Trophoblast cell (in vitro differentiated cells and primary cell): ENCODE data around the gene STK17B.
"Not testable (repeated sequence)": the region's sequence is repeated elsewhere in the genome, so short reads cannot be mapped to it uniquely, and the experiment has no call there.

Source experiments
- DNase-seq, 2 donors: peaks; one replicate each; pipeline ENCODE4 v3.0.0-alpha.2; 2016
- H2AFZ ChIP-seq: 2 replicates; pipeline ENCODE4 v1.6.1; 2013; ENCODE audit warnings: low read length, moderate library complexity, mild to moderate bottlenecking; ENCODE audit not compliant: insufficient read depth, poor library complexity
- H2AK5ac ChIP-seq: 2 replicates; pipeline ENCODE4 v1.6.1; 2013; ENCODE audit warnings: mild to moderate bottlenecking, low read length
- H2BK120ac ChIP-seq: 2 replicates; pipeline ENCODE4 v1.6.1; 2013; ENCODE audit warnings: low read length, mild to moderate bottlenecking, moderate library complexity; ENCODE audit not compliant: insufficient read depth, poor library complexity
- H2BK12ac ChIP-seq: 2 replicates; pipeline ENCODE4 v1.6.1; 2013; ENCODE audit warnings: mild to moderate bottlenecking, low read length, moderate library complexity
- H2BK5ac ChIP-seq: 2 replicates; pipeline ENCODE4 v1.6.1; 2013; ENCODE audit warnings: low read length, low read depth, moderate library complexity, mild to moderate bottlenecking; ENCODE audit not compliant: poor library complexity
- H3K14ac ChIP-seq: 2 replicates; pipeline ENCODE4 v1.6.1; 2013; ENCODE audit warnings: mild to moderate bottlenecking, low read length
- H3K18ac ChIP-seq: 2 replicates; pipeline ENCODE4 v1.6.1; 2013; ENCODE audit warnings: mild to moderate bottlenecking, low read length
- H3K23ac ChIP-seq: 2 replicates; pipeline ENCODE4 v1.6.1; 2013; ENCODE audit warnings: low read length
- H3K27ac ChIP-seq: 2 replicates; pipeline ENCODE4 v1.5.1; 2013; ENCODE audit warnings: low read depth, mild to moderate bottlenecking, inconsistent platforms, low read length, moderate library complexity
- H3K27me3 ChIP-seq: 2 replicates; pipeline ENCODE4 v1.6.1; 2013; ENCODE audit warnings: inconsistent platforms, mild to moderate bottlenecking, low read length, moderate library complexity; ENCODE audit not compliant: insufficient read depth
- H3K36me3 ChIP-seq, 2 experiments: 1 replicate in 1 of 2; 2 replicates in 1 of 2; pipeline ENCODE4 v1.6.1; 2013; ENCODE audit warnings: low read length in 2 of 2, mild to moderate bottlenecking in 2 of 2, moderate library complexity in 1 of 2; ENCODE audit not compliant: insufficient read depth in 2 of 2, control insufficient read depth in 1 of 2
- H3K4ac ChIP-seq: 2 replicates; pipeline ENCODE4 v1.6.1; 2013; ENCODE audit warnings: low read depth, mild to moderate bottlenecking, low read length, moderate library complexity
- H3K4me1 ChIP-seq, 2 experiments: 1 replicate in 1 of 2; 2 replicates in 1 of 2; pipeline ENCODE4 v1.6.1; 2013; ENCODE audit warnings: low read length in 2 of 2, mild to moderate bottlenecking in 2 of 2, moderate library complexity in 1 of 2; ENCODE audit not compliant: insufficient read depth in 2 of 2, control insufficient read depth in 1 of 2
- H3K4me2 ChIP-seq: 2 replicates; pipeline ENCODE4 v1.6.1; 2013; ENCODE audit warnings: inconsistent platforms, mild to moderate bottlenecking, low read length, moderate library complexity
- H3K4me3 ChIP-seq: 2 replicates; pipeline ENCODE4 v1.5.1; 2013; ENCODE audit warnings: mild to moderate bottlenecking, low read depth, low read length, inconsistent platforms
- H3K79me1 ChIP-seq: one replicate; pipeline ENCODE4 v1.6.1; 2013; ENCODE audit warnings: low read length
- H3K79me2 ChIP-seq: 2 replicates; pipeline ENCODE4 v1.6.1; 2013; ENCODE audit warnings: low read length, mild to moderate bottlenecking; ENCODE audit not compliant: control insufficient read depth, insufficient read depth, poor library complexity
- H3K9ac ChIP-seq: 2 replicates; pipeline ENCODE4 v1.6.1; 2013; ENCODE audit warnings: mild to moderate bottlenecking, low read length
- H3K9me3 ChIP-seq: 2 replicates; pipeline ENCODE4 v1.6.1; 2013; ENCODE audit warnings: low read depth, mild to moderate bottlenecking, control low read depth, inconsistent platforms, low read length; ENCODE audit not compliant: insufficient read depth
- H4K12ac ChIP-seq: 2 replicates; pipeline ENCODE4 v1.6.1; 2013; ENCODE audit warnings: low read depth, mild to moderate bottlenecking, low read length, moderate library complexity
- H4K8ac ChIP-seq: 2 replicates; pipeline ENCODE4 v1.6.1; 2013; ENCODE audit warnings: low read depth, mild to moderate bottlenecking, low read length, moderate library complexity
- H4K91ac ChIP-seq: one replicate; pipeline ENCODE4 v1.6.1; 2013; ENCODE audit warnings: low read depth, mild to moderate bottlenecking, low read length, moderate library complexity
- WGBS: extraction: QIAGEN DNeasy Blood & Tissue Kit; methylation state at CpG from one replicate; pipeline ENCODE4 v1.1.7; 2013; ENCODE audit warnings: missing lambda C conversion rate; ENCODE audit not compliant: insufficient read length, insufficient coverage; ENCODE audit errors: extremely low coverage; 5-methylcytosine and 5-hydroxymethylcytosine counted together

Gene STK17B

GRCh38 chr2:196191541-196191940, 20.2 kb upstream of the STK17B start:
- Histone ChIP-seq H3K79me1 (no peaks in the 10 kb centered on the region), H2AFZ (no peak overlapping the region), H4K12ac (no peak overlapping the region), H3K79me2 (no peaks in the 10 kb centered on the region), H2BK12ac (no peak overlapping the region), H3K27ac (no peak overlapping the region), H3K23ac (no peak overlapping the region), H2BK120ac (no peak overlapping the region), H3K18ac (no peak overlapping the region), H4K91ac (no peak overlapping the region), H3K4me1 (no peaks in the 10 kb centered on the region), H3K9me3 (no peaks in the 10 kb centered on the region), H4K8ac (no peak overlapping the region), H2AK5ac (no peak overlapping the region), H2BK5ac (no peak overlapping the region), H3K14ac (no peak overlapping the region), H3K36me3 (no peaks in the 10 kb centered on the region), H3K4me2 (no peak overlapping the region), H3K27me3 (no peaks in the 10 kb centered on the region), H3K9ac (no peak overlapping the region), H3K4ac (no peak overlapping the region), H3K4me3 (no peak overlapping the region)
- DNase-seq = no peak
- no CpG with 5 or more reads among the region's 1 CpG for WGBS

DNA sequence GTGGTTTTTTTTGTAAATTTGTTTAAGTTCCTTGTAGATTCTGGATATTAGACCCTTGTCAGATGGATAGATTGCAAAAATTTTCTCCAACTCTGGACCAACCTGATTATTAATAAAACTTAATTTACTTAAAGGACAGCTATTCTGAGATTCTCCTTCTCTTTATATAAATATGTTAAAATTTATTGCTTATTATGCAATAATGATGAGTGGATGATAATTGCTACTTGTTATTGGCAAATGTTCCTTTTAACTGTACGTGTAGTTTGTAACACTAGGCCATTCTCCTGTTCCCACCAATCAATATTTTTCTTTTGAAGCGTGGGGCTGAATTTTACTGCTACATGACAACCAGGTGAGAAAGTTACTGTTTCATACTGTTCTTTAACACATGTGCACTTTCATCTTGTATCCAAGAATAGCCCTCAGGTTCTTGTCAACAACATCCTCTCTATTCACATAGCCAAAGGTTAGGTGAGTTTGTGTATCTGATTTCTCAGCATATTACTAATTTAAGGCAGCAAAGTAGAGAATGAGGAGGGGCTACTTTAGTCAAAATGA, 16.6 kb upstream of the STK17B start:
- no peak for DNase-seq
- Histone ChIP-seq H4K8ac (no peak overlapping the region), H3K18ac (no peak overlapping the region), H3K4me2 (no peak overlapping the region), H3K36me3 (no peaks in the 10 kb centered on the region), H2BK12ac (no peak overlapping the region), H3K4ac (no peak overlapping the region), H3K79me1 (no peaks in the 10 kb centered on the region), H3K4me3 (no peak overlapping the region), H4K91ac (no peak overlapping the region), H2AK5ac (no peak overlapping the region), H4K12ac (no peak overlapping the region), H3K4me1 (no peaks in the 10 kb centered on the region), H2AFZ (no peak overlapping the region), H3K9me3 (no peaks in the 10 kb centered on the region), H2BK5ac (no peak overlapping the region), H3K79me2 (no peaks in the 10 kb centered on the region), H3K9ac (no peak overlapping the region), H3K27me3 (no peaks in the 10 kb centered on the region), H3K23ac (no peak overlapping the region), H3K27ac (no peak overlapping the region), H3K14ac (no peak overlapping the region), H2BK120ac (no peak overlapping the region)
- WGBS = no CpG with 5 or more reads among the region's 2 CpGs

- H3K9ac ChIP-seq, H3K36me3 ChIP-seq, H3K4me2 ChIP-seq, H2AFZ ChIP-seq, H3K4me1 ChIP-seq, H3K4me3 ChIP-seq, H3K79me1 ChIP-seq, H2BK5ac ChIP-seq, H3K9me3 ChIP-seq, H4K8ac ChIP-seq, H3K27ac ChIP-seq, H2AK5ac ChIP-seq, DNase-seq, H4K12ac ChIP-seq, H3K4ac ChIP-seq, H3K27me3 ChIP-seq, H3K18ac ChIP-seq, H4K91ac ChIP-seq, H3K79me2 ChIP-seq, H3K23ac ChIP-seq, H2BK12ac ChIP-seq, H3K14ac ChIP-seq, H2BK120ac ChIP-seq: not testable (repeated sequence)
- no CpG with 5 or more reads among the region's 2 CpGs for WGBS
Observed at GRCh38 chr2:196187175-196187700, 15.9 kb upstream of the STK17B start.

- WGBS = no CpG with 5 or more reads among the region's 3 CpGs
- no peak overlapping the region for H2AFZ ChIP-seq
- H3K9me3 ChIP-seq = no peaks in the 10 kb centered on the region
- no peak overlapping the region for H3K4me3 ChIP-seq
- no peak overlapping the region for H3K4me2 ChIP-seq
- H4K91ac ChIP-seq = no peak overlapping the region
- no peak overlapping the region for H2BK120ac ChIP-seq
- H3K14ac ChIP-seq = no peak overlapping the region
- no peak overlapping the region for H2BK12ac ChIP-seq
- DNase-seq = peak in 1 of 2 donors; percentile 72
- no peaks in the 10 kb centered on the region for H3K27me3 ChIP-seq
- H3K9ac ChIP-seq = no peak overlapping the region
- no peaks in the 10 kb centered on the region for H3K79me1 ChIP-seq
- H3K23ac ChIP-seq = no peak overlapping the region
- H3K4me1 ChIP-seq = no peaks in the 10 kb centered on the region
- H3K4ac ChIP-seq = no peak overlapping the region
- H4K8ac ChIP-seq = no peak overlapping the region
- no peak overlapping the region for H3K27ac ChIP-seq
- H2BK5ac ChIP-seq = no peak overlapping the region
- no peaks in the 10 kb centered on the region for H3K36me3 ChIP-seq
- H3K79me2 ChIP-seq = no peaks in the 10 kb centered on the region
- H3K18ac ChIP-seq = no peak overlapping the region
- no peak overlapping the region for H2AK5ac ChIP-seq
- H4K12ac ChIP-seq = no peak overlapping the region
Observed at GRCh38 chr2:196186266-196186980, 15.0 kb upstream of the STK17B start.
